Measurements from ENCODE around the gene STXBP2. TPM values are rescaled to one million over a fixed set of nuclear protein-coding genes. Genes with fewer than 3 reads are reported as not detected.

The STXBP2 gene
- polyA plus RNA-seq, 1 of the 3 experiments (the other 2 are of a cell fraction) = 4.7 TPM

GRCh38 chr19:7650148-7650547 is 13.2 kb downstream of the STXBP2 start (continued):
- TF ChIP-seq USF1 (IDR thresholded peaks at IDR 0.05; ENCODE audit: borderline replicate concordance, low read depth) (no peak), RFX5 (IDR thresholded peaks at IDR 0.05; ENCODE audit: low read length) (no peak), MXI1 (IDR thresholded peaks at IDR 0.05; ENCODE audit: low read depth, low read length) (no peak), PBX3 (IDR thresholded peaks at IDR 0.05) (no peak), EP300 (IDR thresholded peaks at IDR 0.05; ENCODE audit: borderline replicate concordance in 1 of 2, low read depth in 1 of 2, low read length in 1 of 2) (no peak)

GRCh38 chr19:7652061-7652641 is 15.2 kb downstream of the STXBP2 start:
- Histone ChIP-seq H3K36me3 (replicated peaks in 1 of 2; ENCODE audit: control insufficient read depth in 1 of 2, insufficient read depth in 2 of 2, low read length in 1 of 2) (no peaks in the 10 kb centered on the region), H3K79me2 (ENCODE audit: insufficient read depth) (no peaks in the 10 kb centered on the region), H3K4me1 (ENCODE audit: control insufficient read depth in 1 of 2, insufficient read depth in 2 of 2, low read depth in 1 of 2, low read length in 1 of 2) (peaks cover 0 to 3% of the 10 kb centered on the region in 2 experiments; a peak in 1 of 4 replicates), H3K9me3 (no peaks in the 10 kb centered on the region), H2AFZ (ENCODE audit: low read depth) (peak overlapping the region; percentile 76; the same call in 1 of the 2 replicates), H3K4me2 (peak overlapping the region; percentile 76), H3K9ac (no peak overlapping the region), H4K20me1 (ENCODE audit: insufficient read depth) (no peaks in the 10 kb centered on the region), H3F3A (replicated peaks; ENCODE audit: insufficient read depth) (no peaks in the 10 kb centered on the region), H3K27ac (ENCODE audit: low read depth in 2 of 2, low read length in 1 of 2) (no peak overlapping the region), H3K4me3 (ENCODE audit: low read depth in 2 of 2, low read length in 1 of 2) (peak overlapping the region; percentile 23 to 61; a peak in 3 of 4 replicates), H3K9me2 (no peaks in the 10 kb centered on the region), H3K27me3 (ENCODE audit: insufficient read depth) (peaks cover 34% of the 10 kb centered on the region)
- DNase-seq = peak; percentile 89
- POLR2A ChIA-PET = no interaction called here
- 9% methylated on average over 20 of the region's 28 CpGs for WGBS (ENCODE audit: low lambda C conversion rate)
- CTCF ChIA-PET = interaction anchor here (0.6 to 5.7 kb wide), 23 partner anchors 9 to 296 kb away, joined by 3 to 43 read pairs (median 5); partner anchors contain the start of genes PCP2, PET100, STXBP2 and TRAPPC5
- TF ChIP-seq EZH2phosphoT487 (IDR thresholded peaks at IDR 0.05; ENCODE audit: borderline replicate concordance, low read depth) (no peak), SIN3A (IDR thresholded peaks at IDR 0.05; ENCODE audit: borderline replicate concordance, low read depth, low read length) (no peak), CTCF (IDR thresholded peaks at IDR 0.05) (peak; percentile 99), JUND (IDR thresholded peaks at IDR 0.05) (no peak), EP300 (IDR thresholded peaks at IDR 0.05; ENCODE audit: borderline replicate concordance in 1 of 2, low read depth in 1 of 2, low read length in 1 of 2) (no peak), SMC3 (IDR thresholded peaks at IDR 0.05; ENCODE audit: low read depth, low read length) (peak; percentile 69), FOXM1 (IDR thresholded peaks at IDR 0.05; ENCODE audit: low read depth) (no peak), CHD2 (IDR thresholded peaks at IDR 0.05; ENCODE audit: low read length, partially characterized antibody) (no peak), MEF2A (IDR thresholded peaks at IDR 0.05; ENCODE audit: borderline replicate concordance, low read depth) (no peak), YY1 (IDR thresholded peaks at IDR 0.05; ENCODE audit: low read depth) (no peak), POLR2AphosphoS5 (IDR thresholded peaks at IDR 0.05; ENCODE audit: low read depth, low read length) (no peak), TEAD4 (IDR thresholded peaks at IDR 0.05; ENCODE audit: borderline replicate concordance, insufficient read depth) (no peak), TCF12 (IDR thresholded peaks at IDR 0.05) (no peak), TAF1 (IDR thresholded peaks at IDR 0.05; ENCODE audit: borderline replicate concordance, low read depth, low read length) (no peak), ZBTB33 (IDR thresholded peaks at IDR 0.05; ENCODE audit: borderline replicate concordance, low read depth) (no peak), FOXJ3 (CRISPR knock-in tag; IDR thresholded peaks at IDR 0.05) (no peak), USF2 (IDR thresholded peaks at IDR 0.05; ENCODE audit: borderline replicate concordance, low read depth, low read length) (no peak), FOSL2 (IDR thresholded peaks at IDR 0.05; ENCODE audit: borderline replicate concordance, low read depth) (no peak), GATA2 (CRISPR knock-in tag; IDR thresholded peaks at IDR 0.05) (no peak), PBX3 (IDR thresholded peaks at IDR 0.05) (no peak), RXRA (IDR thresholded peaks at IDR 0.05; ENCODE audit: borderline replicate concordance, low read depth) (peak; percentile 49; the same call in 1 of the 2 replicates)
